ENCODE results near the gene KCNJ6.

KCNJ6 gene

DNA sequence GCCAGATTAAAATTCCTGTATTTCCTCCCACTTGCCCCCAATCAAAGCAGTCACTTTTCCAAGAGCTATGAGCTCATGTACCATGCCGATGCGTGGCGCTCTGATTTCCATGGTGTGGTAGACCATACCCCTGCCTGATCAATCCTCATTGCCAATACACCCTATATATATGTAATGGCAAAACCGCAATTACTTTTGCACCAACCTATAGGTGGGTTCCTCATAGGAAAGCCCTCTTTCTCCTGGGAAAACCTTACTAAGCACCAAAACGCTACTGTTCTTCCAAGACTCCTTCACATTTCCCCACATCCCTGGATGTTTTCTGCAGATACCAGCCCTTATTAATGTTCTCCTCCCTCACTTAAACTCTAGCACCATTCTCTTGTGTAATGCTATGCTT, 11.0 kb downstream of the KCNJ6 start:
- no peak for DNase-seq (ENCODE audit: low read depth in 2 of 2)

DNA sequence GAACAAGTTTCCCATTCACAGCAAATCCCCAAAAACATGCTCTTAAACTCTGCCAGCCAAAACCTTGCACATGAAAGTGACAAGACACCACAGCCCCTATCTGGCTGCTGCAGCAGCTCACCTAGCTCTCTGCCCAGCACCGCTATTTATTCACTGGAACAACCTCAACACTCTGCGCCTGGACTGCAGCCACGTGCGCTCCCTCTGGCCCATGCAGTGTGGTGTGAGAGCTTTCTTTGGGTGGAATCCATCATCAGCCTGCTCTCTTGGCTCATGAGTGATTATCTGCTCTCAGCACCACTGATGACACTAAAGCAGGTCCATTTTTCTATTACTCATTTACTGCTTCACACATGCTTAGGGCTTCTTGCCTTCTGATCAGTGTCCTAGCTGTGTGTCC, 11.4 kb downstream of the KCNJ6 start:
- DNase-seq (ENCODE audit: low read depth in 2 of 2): no peak

DNA sequence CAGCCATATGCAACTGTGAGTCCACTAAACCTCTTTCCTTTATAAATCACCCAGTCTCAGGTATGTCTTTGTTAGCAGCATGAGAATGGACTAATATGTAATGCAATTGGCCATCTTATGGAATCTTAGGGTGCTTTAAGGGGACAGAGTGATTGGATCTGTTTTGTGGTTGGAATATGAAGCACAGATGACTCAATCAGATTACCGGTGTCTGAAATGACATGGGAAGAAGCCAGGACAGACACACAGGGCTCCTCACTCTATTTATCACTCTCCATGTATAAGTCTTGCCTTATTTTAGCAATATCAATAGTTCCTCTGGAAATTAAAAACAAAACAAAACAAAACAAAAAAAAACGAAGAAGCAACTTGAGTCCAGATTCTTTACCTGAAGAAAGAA, 12.9 kb downstream of the KCNJ6 start:
- no peak for DNase-seq (ENCODE audit: low read depth in 2 of 2)

DNA sequence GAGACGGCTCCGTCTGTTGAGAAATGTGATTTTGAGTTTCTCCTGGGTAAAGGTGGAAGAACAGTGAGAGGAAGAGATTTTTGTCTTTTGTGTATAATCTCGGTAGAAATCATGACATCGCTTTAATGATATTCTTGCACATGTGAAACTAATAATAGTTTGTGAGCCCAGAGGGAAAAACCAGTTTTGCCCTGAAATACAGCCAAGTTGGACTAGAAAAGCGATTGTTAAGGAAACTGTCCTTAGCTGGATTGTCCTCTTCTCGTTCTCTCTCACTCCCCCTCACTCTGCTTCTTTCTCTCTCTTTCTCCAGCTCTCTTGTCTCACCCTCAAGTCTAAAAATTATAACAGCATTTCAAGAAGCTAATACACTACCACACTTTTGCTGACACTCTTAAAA, 17.1 kb downstream of the KCNJ6 start:
- DNase-seq (ENCODE audit: low read depth in 2 of 2): no peak

DNA sequence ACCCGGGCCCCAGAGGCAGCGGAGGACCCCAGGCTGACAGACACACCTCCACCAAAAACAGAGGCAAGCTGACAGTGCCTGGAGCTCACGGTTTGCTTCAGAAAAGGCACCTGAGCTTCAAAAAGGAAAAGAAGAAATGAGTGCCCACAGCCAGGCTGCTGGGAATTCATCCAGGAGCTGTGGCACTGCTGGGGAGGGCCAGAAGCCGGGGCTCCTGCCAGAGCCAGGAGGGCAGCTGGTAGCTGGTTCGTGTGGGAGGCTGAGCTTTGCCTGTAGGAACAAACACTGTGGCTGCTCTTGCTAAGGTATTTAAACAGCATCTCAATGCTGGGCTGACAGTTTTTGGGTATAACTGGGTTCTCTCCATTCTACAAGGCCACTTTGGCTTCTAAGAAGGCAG, 19.5 kb downstream of the KCNJ6 start:
- no peak for DNase-seq (ENCODE audit: low read depth in 2 of 2)

DNA sequence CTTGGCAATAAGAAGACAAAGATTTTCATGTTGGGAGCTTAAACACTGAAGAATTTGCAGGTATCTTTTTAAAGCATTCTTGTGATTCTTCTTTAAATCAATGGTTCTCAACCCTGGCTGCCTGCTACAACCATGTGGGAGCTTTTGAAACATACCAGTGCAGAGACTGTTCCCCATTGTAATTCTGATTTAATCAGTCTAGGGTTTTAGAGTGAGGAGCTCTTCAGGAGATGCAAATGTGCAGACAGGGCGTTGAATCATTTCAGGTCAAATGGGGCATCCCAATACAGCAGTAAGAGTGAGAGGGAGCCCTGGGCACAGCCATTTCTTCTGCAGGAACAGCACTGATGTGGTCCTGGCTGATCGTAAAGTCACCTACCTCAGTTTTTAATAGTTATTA, 24.3 kb downstream of the KCNJ6 start:
- no peak for DNase-seq (ENCODE audit: low read depth in 2 of 2)

DNA sequence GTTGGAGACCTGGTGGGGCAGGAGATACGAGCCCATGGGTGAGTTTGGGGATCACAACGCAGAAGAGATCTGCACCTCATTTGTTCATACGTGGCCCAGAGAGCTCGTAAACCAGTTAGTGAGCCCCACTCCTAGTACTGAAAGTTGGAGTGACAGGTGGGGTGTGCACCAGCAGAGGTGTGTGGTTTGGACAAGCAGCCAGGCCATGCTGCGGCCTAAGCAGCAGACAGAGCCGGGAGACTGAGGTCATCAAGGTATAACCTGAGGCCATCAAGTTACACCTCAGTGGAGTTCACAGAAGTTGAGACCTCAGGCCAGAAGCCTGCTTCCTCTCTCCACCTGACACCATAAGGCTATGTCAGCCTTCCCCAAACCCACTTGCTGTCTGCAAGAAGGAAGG, 27.6 kb downstream of the KCNJ6 start:
- DNase-seq (ENCODE audit: low read depth in 2 of 2): no peak

DNA sequence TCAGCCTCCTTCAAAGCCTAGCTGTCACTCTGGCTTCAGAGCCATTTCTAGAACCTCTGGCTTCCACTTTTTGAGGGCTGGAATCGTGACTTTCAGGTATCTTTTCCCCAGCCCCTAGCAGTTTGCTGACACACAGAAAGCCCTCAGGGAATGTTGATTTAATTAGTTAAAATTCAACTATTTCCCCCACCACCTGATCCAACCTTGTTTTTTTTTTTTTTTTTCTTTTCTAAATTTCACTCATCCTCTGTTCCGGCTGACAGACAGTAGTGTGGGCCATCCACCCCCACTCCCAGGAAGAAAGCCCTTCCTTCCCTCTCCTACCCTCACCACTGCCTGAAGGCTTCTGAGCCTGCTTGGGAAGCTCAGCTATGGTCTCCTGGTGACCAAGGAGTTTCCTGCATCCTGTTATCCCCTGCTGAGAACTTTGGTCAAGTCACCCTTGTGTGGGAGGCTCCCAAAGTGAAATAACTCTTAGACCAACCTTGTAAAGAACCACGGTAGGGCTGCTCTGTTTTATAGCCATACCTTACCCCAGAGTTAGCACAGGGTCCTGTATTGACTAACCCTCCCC, 29.4 kb downstream of the KCNJ6 start:
- DNase-seq (ENCODE audit: low read depth in 2 of 2): no peak

DNA sequence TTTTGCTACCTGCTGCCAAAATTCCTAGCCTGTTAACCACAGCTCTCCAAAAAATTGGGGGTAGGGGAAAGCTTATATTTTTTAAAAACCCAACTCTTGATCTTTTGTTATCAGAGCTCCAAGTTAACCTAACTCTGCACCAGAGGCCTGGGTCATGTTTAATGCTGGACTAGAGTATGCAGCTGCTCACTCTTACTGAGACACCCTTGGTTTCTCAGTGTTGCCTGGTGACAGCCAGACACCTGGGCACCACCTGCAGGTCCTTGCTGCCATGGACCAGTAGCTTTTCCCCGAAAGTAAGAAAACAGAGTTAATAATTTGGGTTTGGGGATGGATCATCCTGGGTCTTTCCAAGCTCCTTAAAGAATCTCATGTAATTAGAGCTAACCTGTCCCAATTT, 30.1 kb downstream of the KCNJ6 start:
- DNase-seq (ENCODE audit: low read depth in 2 of 2): no peak

DNA sequence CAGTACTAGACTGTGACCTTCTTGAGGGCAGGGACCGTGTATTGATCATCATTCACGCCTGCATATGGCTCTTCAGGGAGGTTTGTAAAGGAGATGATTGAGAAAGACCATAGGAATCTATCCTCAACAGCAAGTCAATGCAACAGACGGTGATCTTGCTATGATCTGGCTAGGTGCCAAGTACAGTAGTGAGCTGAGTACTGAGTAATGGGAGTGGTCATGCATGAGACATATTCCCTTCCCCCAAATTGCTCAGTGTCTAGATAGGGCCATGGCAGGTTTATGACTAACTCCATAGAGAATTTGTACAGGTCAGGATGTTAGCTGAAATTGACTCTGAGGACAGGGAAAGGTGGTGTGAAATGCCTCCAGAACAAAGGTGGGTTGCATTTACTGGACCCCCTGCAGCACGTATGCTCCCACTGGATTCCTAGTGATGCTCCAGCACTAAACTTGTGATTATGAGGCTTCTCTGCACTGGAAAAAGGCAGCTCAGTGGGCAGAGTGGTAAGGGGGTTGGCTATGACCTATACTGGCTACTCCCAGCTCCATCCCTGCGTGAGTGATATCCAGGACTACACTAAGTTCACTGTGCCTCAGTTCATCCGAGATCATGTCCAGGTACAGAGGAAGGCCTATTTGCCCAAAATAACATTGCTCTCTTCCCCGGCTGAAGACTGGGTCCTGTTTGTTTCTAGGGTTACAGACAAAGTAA, 37.2 kb downstream of the KCNJ6 start:
- no peak for DNase-seq (ENCODE audit: low read depth in 2 of 2)

DNA sequence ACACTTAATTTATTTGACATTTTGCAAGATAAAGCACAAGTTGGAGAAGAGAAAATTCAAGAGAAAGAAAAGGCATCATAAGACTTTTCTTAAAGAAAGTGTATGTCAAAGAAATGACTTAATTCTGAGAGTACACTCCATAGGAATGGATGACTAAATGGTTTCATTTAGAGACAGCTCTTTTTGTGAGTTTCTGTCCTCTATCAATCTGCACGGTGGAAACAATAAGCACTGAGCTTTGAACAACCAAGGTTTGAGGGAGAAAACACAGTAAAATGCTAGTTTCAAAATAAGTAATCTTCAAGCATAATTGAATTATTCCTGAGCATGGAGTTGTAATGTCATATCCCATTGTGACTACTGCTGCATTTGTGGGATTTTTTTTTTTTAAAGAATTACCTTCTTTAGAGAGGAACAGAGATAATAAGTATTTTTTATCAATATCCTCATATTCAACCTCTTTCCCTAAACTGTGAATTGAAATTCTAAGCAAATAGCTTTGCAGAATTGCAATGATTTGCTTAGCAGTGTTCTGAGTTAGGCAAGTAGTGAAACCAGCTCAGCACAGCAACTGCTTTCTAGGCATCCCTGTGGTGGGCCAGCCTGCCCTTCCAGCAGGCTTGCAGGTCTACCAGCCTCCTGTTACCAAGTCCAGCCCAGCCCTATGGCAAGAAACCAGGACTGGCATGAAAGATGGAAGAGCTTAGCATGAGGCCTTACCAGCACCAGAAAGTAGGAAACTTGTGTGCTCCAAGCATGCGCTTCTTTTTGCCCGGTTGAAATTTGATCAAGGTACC, 38.2 kb downstream of the KCNJ6 start:
- no peak for DNase-seq (ENCODE audit: low read depth in 2 of 2)

DNA sequence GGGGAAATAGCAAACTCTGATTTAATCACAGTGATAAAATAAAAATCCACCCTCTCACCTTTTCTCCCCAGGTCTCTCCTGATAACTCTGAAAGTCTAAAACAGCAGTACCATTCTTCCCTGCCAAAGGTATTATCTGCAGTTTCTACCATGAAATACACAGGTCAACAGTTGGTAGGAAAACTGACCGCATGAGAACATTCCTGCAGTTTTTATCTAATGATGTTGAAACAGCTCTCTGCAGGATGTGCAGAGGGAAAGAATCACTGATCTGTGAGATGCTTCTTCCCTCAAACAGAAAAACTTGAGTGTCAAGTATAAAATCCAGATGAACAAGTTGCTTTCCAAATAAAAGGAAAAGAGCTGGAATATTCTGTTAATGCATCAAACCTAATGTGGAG, 39.1 kb downstream of the KCNJ6 start:
- DNase-seq (ENCODE audit: low read depth in 2 of 2): no peak

DNA sequence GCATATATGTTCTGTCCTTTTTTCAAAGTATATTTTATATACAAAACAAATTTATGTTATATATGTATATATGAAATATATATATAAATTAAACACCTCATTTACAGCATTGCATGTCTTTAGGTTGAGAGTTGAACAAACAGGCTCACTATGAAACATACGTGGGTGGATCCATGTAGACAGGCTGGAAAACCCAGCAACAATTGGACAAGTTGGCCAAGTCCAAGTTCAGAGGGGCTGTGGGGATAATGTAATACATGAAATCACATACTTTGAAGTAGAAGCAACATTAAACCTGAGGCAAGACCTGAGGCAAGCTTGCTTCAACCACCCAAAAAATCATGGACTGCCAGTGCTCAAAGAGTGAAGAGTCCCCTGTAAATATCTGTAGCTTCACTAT, 39.7 kb downstream of the KCNJ6 start:
- DNase-seq (ENCODE audit: low read depth in 2 of 2): no peak

DNA sequence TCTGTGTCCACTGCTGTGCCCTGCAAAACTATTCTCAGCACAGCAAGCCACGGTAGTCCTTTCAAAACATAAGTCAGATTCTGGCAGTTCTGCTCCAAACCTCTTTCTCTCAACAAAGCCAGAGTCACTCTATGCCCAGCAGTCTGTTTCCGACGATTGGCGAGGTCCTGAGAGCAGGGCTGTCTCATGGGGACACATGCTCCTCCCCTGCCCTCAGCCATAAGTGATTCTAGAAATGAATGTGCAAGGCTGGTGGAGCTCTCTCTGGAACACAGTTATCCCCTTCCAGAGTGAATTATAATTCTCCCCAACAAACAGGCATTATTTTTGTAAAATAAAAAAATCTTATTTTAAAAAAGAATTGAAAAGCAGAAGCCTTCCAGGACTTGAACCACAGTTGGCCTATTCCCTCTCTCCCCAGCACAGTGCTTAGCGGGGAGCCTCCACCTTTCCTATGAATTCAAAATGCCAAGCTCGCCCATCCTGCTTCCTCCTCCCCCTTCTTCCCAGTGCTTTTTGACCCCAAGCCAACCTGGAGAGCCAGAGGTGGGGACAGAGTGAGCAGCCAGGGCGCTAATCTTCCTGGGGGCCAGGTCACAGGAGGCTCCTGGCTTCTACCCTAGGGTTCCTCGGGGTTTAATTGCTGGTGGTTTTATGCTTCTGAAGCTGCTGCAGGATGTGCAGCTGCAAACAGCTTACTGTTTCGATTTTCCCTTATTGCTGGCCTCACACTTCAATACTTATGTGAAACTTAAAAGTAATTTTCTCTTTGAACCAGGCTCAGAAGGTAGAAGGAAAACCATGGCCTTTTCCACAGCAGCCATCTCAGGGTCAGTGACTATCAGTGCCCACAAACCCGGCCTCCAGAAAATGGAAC, 41.1 kb downstream of the KCNJ6 start:
- DNase-seq (ENCODE audit: low read depth in 2 of 2): no peak

DNA sequence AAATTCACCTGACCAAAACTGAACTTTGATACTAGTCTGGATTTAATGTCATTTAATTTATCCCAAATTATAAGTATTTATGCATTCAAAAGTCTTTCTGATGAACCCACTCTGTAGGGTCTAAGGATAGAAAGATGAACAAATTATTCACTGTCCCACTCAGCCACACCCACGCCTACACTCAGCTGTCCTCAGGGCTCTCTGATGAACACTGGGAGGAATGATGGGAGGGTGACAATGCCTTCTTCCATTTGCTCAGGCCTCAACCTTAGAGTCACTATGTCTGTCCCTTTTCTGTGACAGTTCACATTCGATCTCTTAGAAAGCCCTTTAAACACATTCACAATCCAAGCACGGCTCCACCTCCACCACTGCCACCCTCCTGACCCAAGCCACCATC, 41.8 kb downstream of the KCNJ6 start:
- DNase-seq (ENCODE audit: low read depth in 2 of 2): no peak

DNA sequence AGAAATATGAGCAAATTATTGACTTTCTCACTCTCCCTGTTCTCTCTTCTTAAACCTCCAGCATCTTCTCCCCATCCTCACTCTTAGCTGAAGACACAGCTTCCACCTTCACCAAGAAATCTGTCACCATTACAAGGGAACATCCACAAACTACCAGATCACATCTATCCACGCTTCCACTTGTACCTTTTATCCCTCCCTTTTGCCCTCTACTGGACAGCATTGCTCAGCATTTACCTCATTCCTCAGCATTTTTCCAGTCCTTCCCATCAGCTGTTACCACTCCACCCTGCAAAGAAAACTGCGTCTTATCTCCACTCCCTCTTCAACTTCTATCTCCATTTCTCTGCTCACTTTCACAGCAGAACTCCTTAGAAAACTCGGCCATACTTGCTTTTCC, 42.6 kb downstream of the KCNJ6 start:
- no peak for DNase-seq (ENCODE audit: low read depth in 2 of 2)

DNA sequence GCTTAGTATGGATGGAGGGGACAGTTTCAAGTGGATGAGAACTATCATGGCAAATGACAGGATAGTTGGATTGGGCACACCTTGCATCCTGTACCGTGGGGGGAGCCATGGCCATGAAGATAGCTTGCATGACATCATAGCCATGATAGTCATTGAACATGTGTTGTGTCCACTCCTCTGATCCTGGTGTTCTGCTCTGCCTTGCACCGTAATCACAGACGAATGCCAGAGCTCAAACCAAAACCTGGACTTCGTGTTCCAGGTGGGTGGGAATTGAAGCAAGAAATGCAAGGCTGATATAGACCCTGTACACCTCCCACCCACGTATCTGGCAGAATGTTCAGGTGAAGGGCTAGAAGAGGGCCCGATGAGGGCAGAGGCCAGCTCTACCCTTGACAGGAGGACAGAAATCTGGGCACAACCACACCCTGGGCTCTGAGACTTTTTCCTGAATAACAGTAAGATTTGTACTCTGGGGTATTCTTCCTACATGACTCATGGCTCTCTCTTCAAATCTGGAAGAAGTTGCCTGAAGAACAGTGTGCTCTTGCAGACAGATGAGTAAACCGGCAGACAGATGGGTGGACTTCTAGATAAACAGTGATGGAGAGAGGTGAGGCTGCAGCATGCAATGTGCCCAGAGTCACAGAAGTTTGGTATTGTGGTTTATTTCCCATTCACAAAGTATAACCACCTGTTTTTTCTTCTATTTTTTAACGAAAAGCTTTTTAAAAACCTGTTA, 45.0 kb downstream of the KCNJ6 start:
- DNase-seq (ENCODE audit: low read depth in 2 of 2): no peak

DNA sequence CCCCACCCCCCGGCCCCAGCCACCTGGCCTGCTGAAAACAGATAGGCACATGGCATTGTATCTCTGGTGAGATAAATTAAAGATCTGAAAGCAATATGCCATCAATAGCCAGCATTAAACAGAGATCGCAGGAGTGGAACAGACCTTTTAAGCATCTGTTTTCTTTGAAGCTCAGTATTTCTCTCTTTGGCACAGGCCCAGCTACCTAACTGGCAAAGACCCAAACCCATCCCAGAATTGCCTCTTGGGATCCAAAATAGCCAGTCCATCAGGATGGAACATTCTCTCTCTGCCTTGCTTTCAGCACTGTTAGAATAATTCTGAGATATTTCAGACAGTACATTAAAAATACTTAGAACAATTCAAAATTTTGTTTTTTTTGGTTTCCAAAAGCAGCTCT, 46.0 kb downstream of the KCNJ6 start:
- DNase-seq (ENCODE audit: low read depth in 2 of 2): no peak

DNA sequence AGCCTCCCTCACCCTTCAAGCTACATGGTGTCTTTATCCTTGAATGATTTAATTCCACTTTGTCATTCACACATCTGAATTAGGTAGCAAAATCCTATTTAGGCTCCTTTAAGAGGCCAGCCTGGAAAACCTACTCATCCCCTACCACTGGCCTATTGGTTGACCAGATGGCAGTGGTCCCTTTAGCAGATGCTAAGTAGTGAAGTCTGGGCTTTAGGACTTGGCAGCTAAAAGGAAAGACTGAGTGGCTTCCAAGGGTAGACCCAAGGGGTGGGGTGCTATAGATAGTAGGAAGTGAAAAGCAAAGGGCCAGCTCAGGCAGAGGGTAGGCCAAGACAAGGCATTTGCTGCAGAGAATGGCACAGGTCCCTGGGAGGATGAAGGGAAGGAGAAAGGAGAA, 46.6 kb downstream of the KCNJ6 start:
- no peak for DNase-seq (ENCODE audit: low read depth in 2 of 2)

DNA sequence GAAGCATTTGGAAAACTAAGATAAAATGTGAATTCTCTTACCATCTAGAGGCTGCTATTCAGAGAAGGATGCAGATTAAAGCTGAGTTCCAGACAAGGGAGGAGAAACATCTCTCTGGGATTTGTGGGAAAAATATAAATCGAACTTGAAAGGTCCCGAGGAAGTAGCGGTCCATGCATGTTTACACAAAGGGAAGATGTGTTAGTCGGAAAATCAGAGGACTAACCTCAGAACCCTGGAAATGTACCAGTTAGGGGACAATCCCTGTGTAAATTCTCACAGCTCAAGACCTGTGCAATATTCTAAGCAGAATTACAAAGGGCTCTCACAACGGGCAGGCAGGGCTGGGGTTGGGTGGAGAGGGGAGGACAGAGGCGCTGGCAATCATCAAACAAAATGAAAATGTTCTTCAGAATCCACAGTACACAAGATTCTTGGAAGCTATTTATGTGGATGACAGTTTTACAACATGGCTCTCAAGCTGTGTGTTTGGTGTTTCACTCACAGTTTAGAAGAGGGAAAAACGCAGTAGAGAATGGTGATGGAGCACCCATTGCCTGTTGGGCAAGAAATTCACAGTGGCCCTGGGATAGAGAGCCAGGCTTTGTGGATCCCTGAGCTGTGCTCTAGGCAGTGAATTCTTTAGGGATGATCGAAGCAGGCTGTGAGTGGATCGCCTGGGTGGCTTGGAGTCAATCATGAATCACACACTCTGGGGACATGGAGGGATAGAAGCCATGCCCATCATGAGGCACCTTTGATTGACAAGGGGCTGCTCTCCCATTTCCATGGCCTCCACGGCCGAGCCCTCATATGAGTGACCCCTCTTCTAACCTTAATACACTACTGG, 47.6 kb downstream of the KCNJ6 start:
- DNase-seq (ENCODE audit: low read depth in 2 of 2): no peak

DNA sequence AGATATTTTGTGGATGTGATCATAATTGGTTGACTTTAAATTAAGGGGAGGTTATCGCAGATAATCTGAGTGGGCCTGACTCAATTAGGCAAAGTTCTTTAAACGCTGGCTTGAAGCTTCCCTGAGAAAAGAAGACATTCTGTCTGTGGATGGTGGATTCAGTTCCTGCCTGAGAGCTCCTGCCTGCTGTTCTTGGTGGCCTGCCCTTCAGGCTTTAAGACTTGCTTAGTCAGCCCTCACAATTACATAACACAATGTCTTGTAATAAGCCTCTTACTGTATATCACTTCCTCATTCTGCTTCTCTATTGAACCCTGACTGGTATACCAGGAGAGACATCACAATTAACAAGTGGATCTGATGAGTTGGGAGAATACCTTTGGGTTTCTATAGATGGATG, 50.2 kb downstream of the KCNJ6 start:
- DNase-seq (ENCODE audit: low read depth in 2 of 2): no peak

All from stimulated activated CD8-positive, alpha-beta memory T cell treated with anti-CD3 and anti-CD28 coated beads, Interleukin-15, amount 100 ng/mL, for 4 hours (primary cell).